Measurements from ENCODE around the gene GIGYF1. TPM values are rescaled to one million over a fixed set of nuclear protein-coding genes. Genes with fewer than 3 reads are reported as not detected.

The GIGYF1 gene
- total and polyA plus RNA-seq, 2 of the 13 experiments (the other 11 are each of a cell fraction or from before 2014, with no cell fraction given) = 7.6 to 16.1 TPM

GRCh38 chr7:100720671-100721504, 26.8 kb upstream of the GIGYF1 start (continued):
- TF ChIP-seq BCLAF1 (IDR thresholded peaks at IDR 0.05) (no peak), ZNF501 (CRISPR knock-in tag; IDR thresholded peaks at IDR 0.05) (no peak; the same call in 1 of the 2 replicates), ZNF557 (CRISPR knock-in tag; IDR thresholded peaks at IDR 0.05) (no peak), DMAP1 (CRISPR knock-in tag; IDR thresholded peaks at IDR 0.05) (no peak), ZBTB49 (CRISPR knock-in tag; IDR thresholded peaks at IDR 0.05; ENCODE audit: borderline replicate concordance) (no peak), ZNF768 (CRISPR knock-in tag; IDR thresholded peaks at IDR 0.05) (no peak), RXRB (CRISPR knock-in tag; IDR thresholded peaks at IDR 0.05; ENCODE audit: borderline replicate concordance) (no peak), SNAPC2 (CRISPR knock-in tag; IDR thresholded peaks at IDR 0.05) (no peak), PLSCR1 (CRISPR knock-in tag; IDR thresholded peaks at IDR 0.05; ENCODE audit: borderline replicate concordance) (no peak), DDIT3 (CRISPR knock-in tag; IDR thresholded peaks at IDR 0.05) (no peak), ADNP (CRISPR knock-in tag; IDR thresholded peaks at IDR 0.05) (no peak), BCL6 (CRISPR knock-in tag; IDR thresholded peaks at IDR 0.05) (no peak), PAXIP1 (CRISPR knock-in tag; conservative IDR thresholded peaks at IDR 0.05) (peak; percentile 57), ZNF354B (CRISPR knock-in tag; IDR thresholded peaks at IDR 0.05) (no peak), ZNF280B (CRISPR knock-in tag; IDR thresholded peaks at IDR 0.05; ENCODE audit: borderline replicate concordance) (no peak), ZNF3 (CRISPR knock-in tag; IDR thresholded peaks at IDR 0.05) (no peak), ZNF383 (CRISPR knock-in tag; IDR thresholded peaks at IDR 0.05; ENCODE audit: borderline replicate concordance) (no peak), HNRNPLL (IDR thresholded peaks at IDR 0.05; ENCODE audit: low read depth, low read length, poor library complexity, severe bottlenecking) (peak; percentile 38)

All from HepG2 (cell line).